Endothelial cell of umbilical vein (primary cell): ENCODE data around the gene ABAT. TPM values are rescaled to one million over a fixed set of nuclear protein-coding genes. Genes with fewer than 3 reads are reported as not detected.

Experiments used
- BruUV-seq: library from RNA; stranded (reverse); fragments of 400-500 nt; replicated peaks from 2 replicates; lab custom pipeline; 2021; lab: Mats Ljungman, UMichigan
- CTCF ChIA-PET: fragments of 300-600, 350-600 bp; sonication (Branson Sonifier 250); formaldehyde crosslinking; loops from one replicate; lab custom pipeline; 2021; ENCODE audit warnings: antibody characterized with exemption, inconsistent platforms; lab: Charles Lee
- POLR2A ChIA-PET: fragments of 300-600, 350-600 bp; sonication (Branson Sonifier 250); formaldehyde crosslinking; loops from one replicate; lab custom pipeline; 2021; ENCODE audit warnings: antibody characterized with exemption, inconsistent platforms; lab: Charles Lee
- DNase-seq: peaks from one replicate; pipeline ENCODE4 v3.0.0-alpha.2; 2011; ENCODE audit warnings: low read depth, low spot score
- FAIRE-seq: peaks from 2 replicates; lab custom pipeline; 2011; peaks lifted over from hg19 to GRCh38; lab: Jason Lieb, UNC
- H2AFZ ChIP-seq: 2 replicates; pipeline ENCODE4 v1.6.0; 2012; ENCODE audit warnings: low read depth, low read length, control low read depth, inconsistent platforms
- H3K27ac ChIP-seq: 2 replicates; pipeline ENCODE4 v1.5.1; 2011; ENCODE audit warnings: low read depth, mild to moderate bottlenecking, control low read depth, low read length, moderate library complexity; ENCODE audit not compliant: insufficient read depth
- H3K27me3 ChIP-seq, 2 experiments: 2 replicates each; pipeline versions ENCODE4 v1.6.0 to v1.6.1; 2011; ENCODE audit warnings: low read length in 2 of 2, mixed read lengths in 1 of 2; ENCODE audit not compliant: control insufficient read depth in 2 of 2, insufficient read depth in 2 of 2
- H3K36me3 ChIP-seq, 2 experiments: 2 replicates in 1 of 2; 3 replicates in 1 of 2; pipeline ENCODE4 v1.5.1; 2011; ENCODE audit warnings: low read length in 2 of 2, mild to moderate bottlenecking in 1 of 2, moderate library complexity in 1 of 2; ENCODE audit not compliant: control insufficient read depth in 2 of 2, insufficient read depth in 2 of 2; ENCODE audit errors: extremely low read depth in 1 of 2
- H3K4me1 ChIP-seq: 3 replicates; pipeline ENCODE4 v1.5.1; 2011; ENCODE audit warnings: mild to moderate bottlenecking, low read length; ENCODE audit not compliant: control insufficient read depth, insufficient read depth; ENCODE audit errors: extremely low read depth
- H3K4me2 ChIP-seq: 2 replicates; pipeline ENCODE4 v1.6.1; 2011; ENCODE audit warnings: low read length, control low read depth, mixed read lengths; ENCODE audit not compliant: insufficient read depth
- H3K4me3 ChIP-seq, 3 experiments: fragments of 200-600 bp in 1 of 3; sonication (generic), shearing (Covaris generic) in 1 of 3; replicated peaks in 1 of 3; 2 replicates each; pipeline ENCODE4 v1.5.1; 2011 to 2016; ENCODE audit warnings: control low read depth in 3 of 3, low read length in 3 of 3, mild to moderate bottlenecking in 2 of 3, inconsistent platforms in 1 of 3, low read depth in 1 of 3, moderate library complexity in 1 of 3; ENCODE audit not compliant: insufficient read depth in 1 of 3
- H3K79me2 ChIP-seq: 2 replicates; pipeline ENCODE4 v1.6.0; 2012; ENCODE audit warnings: low read length, inconsistent platforms; ENCODE audit not compliant: control insufficient read depth, insufficient read depth
- H3K9ac ChIP-seq: replicated peaks from 2 replicates; pipeline ENCODE3; 2011; ENCODE audit warnings: low read length, control low read depth; ENCODE audit not compliant: insufficient read depth; ENCODE audit errors: extremely low read depth
- H3K9me1 ChIP-seq: replicated peaks from 3 replicates; pipeline ENCODE4 v1.6.0; 2011; ENCODE audit warnings: mild to moderate bottlenecking, low read length; ENCODE audit not compliant: control insufficient read depth, insufficient read depth; ENCODE audit errors: extremely low read depth
- H3K9me3 ChIP-seq: replicated peaks from 2 replicates; pipeline ENCODE4 v1.5.1; 2012; ENCODE audit warnings: low read length, inconsistent platforms; ENCODE audit not compliant: control insufficient read depth, insufficient read depth
- H4K20me1 ChIP-seq: replicated peaks from 2 replicates; pipeline ENCODE3; 2011; ENCODE audit warnings: mild to moderate bottlenecking, low read length; ENCODE audit not compliant: control insufficient read depth, insufficient read depth; ENCODE audit errors: extremely low read depth
- EZH2 ChIP-seq: IDR thresholded peaks from 2 replicates; pipeline ENCODE4 v1.6.1; 2012; ENCODE audit warnings: borderline replicate concordance, low read depth, mild to moderate bottlenecking, moderate library complexity, low read length, inconsistent platforms; ENCODE audit not compliant: severe bottlenecking
- FOS ChIP-seq: IDR thresholded peaks from 2 replicates; pipeline ENCODE4 v1.6.1; 2011; ENCODE audit warnings: mild to moderate bottlenecking, low read length, moderate library complexity, borderline replicate concordance; ENCODE audit not compliant: insufficient read depth
- GATA2 ChIP-seq: IDR thresholded peaks from 2 replicates; pipeline ENCODE4 v1.7.0; 2011; ENCODE audit warnings: low read depth, mild to moderate bottlenecking, moderate library complexity, mixed read lengths, low read length; ENCODE audit not compliant: insufficient read length, insufficient read depth
- JUN ChIP-seq: IDR thresholded peaks from 2 replicates; pipeline ENCODE4 v1.6.1; 2011; ENCODE audit warnings: borderline replicate concordance, low read depth; ENCODE audit not compliant: insufficient read length, insufficient read depth
- MYC ChIP-seq: IDR thresholded peaks from one replicate; pipeline ENCODE4 v1.6.1; 2011; ENCODE audit warnings: mild to moderate bottlenecking, low read depth, low read length
- POLR2A ChIP-seq: IDR thresholded peaks from 2 replicates; pipeline ENCODE4 v1.6.1; 2012; ENCODE audit warnings: low read depth, mild to moderate bottlenecking, control low read depth, low read length
- POLR2AphosphoS5 ChIP-seq: IDR thresholded peaks from 2 replicates; pipeline ENCODE4 v1.6.1; 2012; ENCODE audit warnings: low read depth, mild to moderate bottlenecking, control low read depth, low read length, moderate library complexity; ENCODE audit not compliant: insufficient read depth
- dilution Hi-C: fragments of 300-500 bp; cut with MboI; formaldehyde crosslinking; loops from one replicate; pipeline ENCODE4 v1.15.0; 2019; ENCODE audit warnings: low sequenced_read_pairs; ENCODE audit not compliant: extremely low pct_ligation_motif_present
- intact Hi-C: fragments of 100-400 bp; cut with micrococcal nuclease; formaldehyde crosslinking; loops from one replicate; pipeline ENCODE4 v1.10.0; 2022
- polyA plus RNA-seq, 4 experiments: library from polyadenylated mRNA; depleted of rRNA in 3 of 4; stranded (reverse) in 3 of 4; unstranded in 1 of 4; fragments of >200 nt; gene quantifications; 2 replicates each; pipeline versions ENCODE4 v1.2.1 to v1.2.3, GENCODE V29; 2011 to 2012; ENCODE audit warnings: missing spikeins in 1 of 4
- total RNA-seq: library from RNA; stranded (reverse); gene quantifications from 2 replicates; pipeline ENCODE4 v1.2.3, GENCODE V29; 2021
- TF ChIP-seq, protein P1 (sequence below), 2 donors: IDR thresholded peaks; 1 replicate in 1 of 2; 2 replicates in 1 of 2; pipeline ENCODE4 v1.5.1; 2011; ENCODE audit warnings: low read length in 2 of 2, mild to moderate bottlenecking in 2 of 2, moderate library complexity in 2 of 2, control low read depth in 1 of 2, inconsistent platforms in 1 of 2, low read depth in 1 of 2; ENCODE audit not compliant: insufficient read depth in 1 of 2; ENCODE audit errors: extremely low read depth in 1 of 2
- TF ChIP-seq, protein P2 (sequence below): IDR thresholded peaks from 2 replicates; pipeline ENCODE4 v1.6.1; 2011; ENCODE audit not compliant: insufficient read depth, insufficient read length

ABAT gene
- total and polyA plus RNA-seq, 2 donors (not counting 3 experiments of a cell fraction or from before 2014, with no cell fraction given), result 1.3 to 1.4 TPM

DNA sequence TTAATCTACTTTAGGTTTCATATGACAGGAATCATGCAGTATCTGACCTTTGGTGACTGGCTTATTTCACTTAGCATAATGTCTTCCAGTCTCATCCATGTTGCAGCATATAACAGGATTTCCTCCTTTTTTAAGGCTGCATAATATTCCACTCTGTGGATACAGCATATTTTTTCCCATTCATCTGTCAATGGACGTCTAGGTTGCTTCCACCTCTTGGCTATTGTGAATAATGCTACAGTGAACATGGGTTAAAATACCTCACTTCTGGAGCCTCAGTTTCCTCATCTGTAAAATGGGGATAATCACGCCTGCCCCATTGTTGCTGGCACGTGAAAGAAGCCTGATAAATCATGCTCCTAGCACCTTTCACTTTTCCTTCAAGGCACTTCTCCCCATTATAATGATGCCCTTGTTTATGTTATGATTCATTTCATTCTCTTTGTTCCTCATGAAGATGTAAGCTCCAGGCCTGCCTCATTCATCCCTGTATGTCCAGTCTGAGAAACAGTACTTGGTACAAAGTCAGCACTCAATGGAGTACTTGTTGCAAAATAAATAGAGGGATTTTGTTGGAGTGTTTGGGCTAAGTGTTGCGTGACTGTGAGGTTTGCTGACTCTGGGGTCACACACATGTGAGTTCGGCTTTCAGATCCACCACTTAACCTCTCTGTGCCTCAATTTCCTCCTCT, 59.6 kb downstream of the ABAT start:
- no peaks in the 10 kb centered on the region for H3K4me1 ChIP-seq
- no peak overlapping the region for H2AFZ ChIP-seq
- no peaks in the 10 kb centered on the region for H3K9me3 ChIP-seq
- H3K9me1 ChIP-seq, result no peaks in the 10 kb centered on the region
- no peaks in the 10 kb centered on the region for H3K27me3 ChIP-seq
- intact Hi-C loops, result no loop called here
- dilution Hi-C loops, result no loop called here
- no peak for DNase-seq
- no TSS peak for BruUV-seq
- no peak overlapping the region for H3K4me2 ChIP-seq
- H3K79me2 ChIP-seq, result no peaks in the 10 kb centered on the region
- TF ChIP-seq POLR2AphosphoS5 (no peak), GATA2 (no peak), JUN (no peak), POLR2A (no peak)
- TF ChIP-seq, protein P1, sequence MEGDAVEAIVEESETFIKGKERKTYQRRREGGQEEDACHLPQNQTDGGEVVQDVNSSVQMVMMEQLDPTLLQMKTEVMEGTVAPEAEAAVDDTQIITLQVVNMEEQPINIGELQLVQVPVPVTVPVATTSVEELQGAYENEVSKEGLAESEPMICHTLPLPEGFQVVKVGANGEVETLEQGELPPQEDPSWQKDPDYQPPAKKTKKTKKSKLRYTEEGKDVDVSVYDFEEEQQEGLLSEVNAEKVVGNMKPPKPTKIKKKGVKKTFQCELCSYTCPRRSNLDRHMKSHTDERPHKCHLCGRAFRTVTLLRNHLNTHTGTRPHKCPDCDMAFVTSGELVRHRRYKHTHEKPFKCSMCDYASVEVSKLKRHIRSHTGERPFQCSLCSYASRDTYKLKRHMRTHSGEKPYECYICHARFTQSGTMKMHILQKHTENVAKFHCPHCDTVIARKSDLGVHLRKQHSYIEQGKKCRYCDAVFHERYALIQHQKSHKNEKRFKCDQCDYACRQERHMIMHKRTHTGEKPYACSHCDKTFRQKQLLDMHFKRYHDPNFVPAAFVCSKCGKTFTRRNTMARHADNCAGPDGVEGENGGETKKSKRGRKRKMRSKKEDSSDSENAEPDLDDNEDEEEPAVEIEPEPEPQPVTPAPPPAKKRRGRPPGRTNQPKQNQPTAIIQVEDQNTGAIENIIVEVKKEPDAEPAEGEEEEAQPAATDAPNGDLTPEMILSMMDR (IDR thresholded peaks at IDR 0.05; ENCODE audit: extremely low read depth in 1 of 2, insufficient read depth in 1 of 2, low read depth in 1 of 2, low read length in 2 of 2), result no peak
- no peak overlapping the region for H3K27ac ChIP-seq
- ChIA-PET CTCF (no interaction called here), POLR2A (no interaction called here)
- no peaks in the 10 kb centered on the region for H3K36me3 ChIP-seq
- FAIRE-seq, result no peak
- H3K4me3 ChIP-seq, result no peak overlapping the region
- no peaks in the 10 kb centered on the region for H4K20me1 ChIP-seq
- H3K9ac ChIP-seq, result no peak overlapping the region

DNA sequence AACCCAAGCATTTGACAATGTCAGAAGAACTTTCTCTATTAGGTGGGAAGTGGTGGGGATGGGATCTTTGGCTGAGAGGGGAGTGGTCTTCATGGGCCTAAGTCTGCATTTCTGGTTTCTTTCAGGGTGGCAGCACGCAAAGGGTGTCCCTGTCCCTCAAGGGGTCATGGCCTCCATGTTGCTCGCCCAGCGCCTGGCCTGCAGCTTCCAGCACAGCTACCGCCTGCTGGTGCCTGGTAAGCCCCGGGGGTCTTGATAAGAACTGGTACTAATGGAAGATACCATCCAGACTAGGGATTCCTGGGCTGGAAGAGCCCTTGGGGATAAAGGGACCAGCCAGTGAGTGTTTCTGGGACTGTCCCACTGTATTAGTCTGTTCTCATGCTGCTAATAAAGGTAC, 61.2 kb downstream of the ABAT start:
- CTCF ChIA-PET, result no interaction called here
- no peaks in the 10 kb centered on the region for H3K9me3 ChIP-seq
- H3K27ac ChIP-seq, result no peak overlapping the region
- H3K9me1 ChIP-seq, result no peaks in the 10 kb centered on the region
- H3K9ac ChIP-seq, result no peak overlapping the region
- no peak overlapping the region for H2AFZ ChIP-seq
- no peaks in the 10 kb centered on the region for H3K36me3 ChIP-seq
- intact Hi-C loops (no loop called here), dilution Hi-C loops (no loop called here)
- no peak for DNase-seq
- H3K4me3 ChIP-seq, result no peak overlapping the region
- no TSS peak for BruUV-seq
- no peaks in the 10 kb centered on the region for H4K20me1 ChIP-seq
- no peak for TF ChIP-seq EZH2
- no peak for TF ChIP-seq POLR2A
- no peak for TF ChIP-seq POLR2AphosphoS5
- TF ChIP-seq, protein P2, sequence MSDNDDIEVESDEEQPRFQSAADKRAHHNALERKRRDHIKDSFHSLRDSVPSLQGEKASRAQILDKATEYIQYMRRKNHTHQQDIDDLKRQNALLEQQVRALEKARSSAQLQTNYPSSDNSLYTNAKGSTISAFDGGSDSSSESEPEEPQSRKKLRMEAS, result no peak
- no peak for TF ChIP-seq MYC
- TF ChIP-seq, protein P1 (IDR thresholded peaks at IDR 0.05; ENCODE audit: extremely low read depth in 1 of 2, insufficient read depth in 1 of 2, low read depth in 1 of 2, low read length in 2 of 2), result no peak
- TF ChIP-seq FOS, result no peak
- TF ChIP-seq GATA2, result no peak
- TF ChIP-seq JUN, result no peak
- FAIRE-seq, result no peak
- no peaks in the 10 kb centered on the region for H3K27me3 ChIP-seq
- no peak overlapping the region for H3K4me2 ChIP-seq
- no peaks in the 10 kb centered on the region for H3K4me1 ChIP-seq
- H3K79me2 ChIP-seq, result no peaks in the 10 kb centered on the region
- POLR2A ChIA-PET, result no interaction called here
